GM12865 (cell line): ENCODE measurements around the gene ACADS.

Experiments
- DNase-seq: peaks from one replicate; pipeline ENCODE4 v3.0.0; 2010; ENCODE audit warnings: low read depth
- H3K4me3 ChIP-seq: 2 replicates; pipeline ENCODE4 v1.5.1; 2011; ENCODE audit warnings: mild to moderate bottlenecking, low read depth, low read length, control low read depth
- CTCF ChIP-seq: IDR thresholded peaks from 2 replicates; pipeline ENCODE4 v1.5.1; 2011; ENCODE audit warnings: low read length, control low read depth, low read depth, inconsistent platforms; ENCODE audit not compliant: insufficient read depth; ENCODE audit errors: missing control alignments

Gene ACADS

DNA sequence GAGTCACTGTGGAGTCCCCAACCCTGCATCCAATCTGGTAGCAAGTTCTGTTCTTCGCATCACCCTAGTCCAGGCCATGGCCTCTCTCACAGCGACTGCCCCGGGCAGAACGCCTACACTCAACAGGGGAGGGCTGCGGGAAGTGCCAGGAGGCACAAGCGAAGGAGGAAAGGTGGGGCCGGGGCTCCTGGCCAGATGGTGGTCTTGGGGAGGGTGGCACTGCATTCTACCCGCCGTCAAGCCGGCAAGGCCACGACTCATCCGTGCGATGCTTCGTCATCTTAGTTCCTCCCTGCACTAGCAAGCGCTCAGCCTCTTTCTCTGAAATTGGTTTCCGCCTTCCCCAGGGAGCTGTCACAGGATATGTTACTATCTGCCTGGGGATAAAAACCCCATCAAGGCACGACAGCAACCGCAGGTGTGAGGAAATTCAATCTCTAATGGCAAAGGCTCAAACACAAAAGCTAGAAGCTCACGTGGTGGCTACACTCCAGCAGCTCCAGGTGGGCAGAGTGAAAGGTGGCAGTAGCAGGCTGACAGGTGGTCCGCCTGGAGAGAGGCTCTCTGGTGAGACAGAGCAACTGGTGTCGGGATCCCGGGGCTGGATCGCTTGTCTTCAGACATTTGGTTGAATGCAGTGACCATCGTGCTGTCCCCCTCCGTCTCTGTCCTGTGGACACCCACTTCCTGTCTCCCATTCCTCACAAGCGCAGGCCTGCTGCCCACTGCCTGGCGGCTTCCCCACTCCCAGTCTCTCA is 34.1 kb downstream of the ACADS start:
- TF ChIP-seq CTCF = no peak
- no peak overlapping the region for H3K4me3 ChIP-seq
- DNase-seq = no peak

GRCh38 chr12:120760349-120761254 is 35.0 kb downstream of the ACADS start:
- DNase-seq = no peak
- no peak overlapping the region for H3K4me3 ChIP-seq
- TF ChIP-seq CTCF = no peak

- TF ChIP-seq CTCF = no peak
- no peak for DNase-seq
- no peak overlapping the region for H3K4me3 ChIP-seq
Observed at GRCh38 chr12:120761519-120761934, 35.9 kb downstream of the ACADS start.

DNA sequence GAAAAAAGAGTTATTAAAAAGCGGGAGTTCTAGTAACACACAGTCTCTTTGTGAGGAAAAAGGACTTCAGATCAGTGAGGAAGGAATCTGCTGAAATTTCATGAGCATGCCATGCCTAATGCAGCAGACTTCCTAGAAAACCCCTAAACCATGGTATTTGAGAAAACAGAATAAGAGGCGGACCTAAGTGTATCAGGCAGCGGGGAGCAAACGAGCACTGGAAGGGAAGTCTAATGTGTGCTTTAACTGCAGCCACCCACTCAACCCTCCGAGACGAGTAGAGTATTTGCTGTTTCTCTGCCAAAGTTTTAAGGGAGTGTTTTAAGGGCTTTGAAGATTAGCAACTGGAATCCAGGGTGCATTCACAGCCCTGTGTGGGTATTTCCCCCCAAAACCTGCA is 36.5 kb downstream of the ACADS start:
- no peak for TF ChIP-seq CTCF
- H3K4me3 ChIP-seq = no peak overlapping the region
- no peak for DNase-seq

DNA sequence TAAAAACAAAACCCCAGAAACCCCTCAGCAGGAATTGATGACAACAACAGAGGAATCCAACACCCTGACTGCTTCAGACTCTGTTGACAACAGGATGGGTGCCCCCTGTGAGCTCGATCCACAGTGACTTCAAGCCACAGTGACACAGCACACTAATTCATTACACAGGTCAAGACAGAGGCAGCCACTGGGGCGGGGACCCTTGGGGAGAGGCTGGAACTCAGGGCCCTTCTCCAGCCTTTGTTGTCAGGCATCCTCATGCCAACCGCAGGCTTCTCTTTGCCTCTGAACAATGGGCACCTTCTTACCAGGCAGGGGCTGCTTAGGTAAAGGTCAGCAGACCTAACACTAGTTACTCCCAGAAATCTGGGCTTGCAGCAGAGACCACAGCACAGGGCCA is 37.6 kb downstream of the ACADS start:
- no peak overlapping the region for H3K4me3 ChIP-seq
- no peak for TF ChIP-seq CTCF
- DNase-seq = no peak

DNA sequence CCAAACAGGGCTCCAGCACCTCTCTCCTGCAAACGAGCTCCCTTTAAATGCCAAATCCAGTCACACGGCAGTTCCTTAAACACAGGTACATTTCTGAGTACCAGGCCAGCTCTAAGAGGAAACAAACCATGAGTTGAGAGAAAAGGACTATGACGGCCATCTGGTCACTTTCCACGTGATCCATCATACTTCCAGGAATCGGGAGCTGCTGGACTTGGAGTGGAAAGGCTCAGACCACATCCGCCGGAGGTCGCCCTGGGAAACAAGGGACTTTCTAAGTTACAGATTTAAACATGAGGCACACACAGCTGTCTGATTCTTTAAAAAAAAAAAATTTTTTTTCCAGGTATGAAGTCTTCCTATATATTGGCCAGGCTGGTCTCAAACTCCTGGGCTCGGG is 39.2 kb downstream of the ACADS start:
- no peak for TF ChIP-seq CTCF
- DNase-seq = no peak
- H3K4me3 ChIP-seq = no peak overlapping the region
